Central memory CD4-positive, alpha-beta T cell (primary cell): ENCODE data around the gene ECHS1.
"Not testable (repeated sequence)": the region's sequence is repeated elsewhere in the genome, so short reads cannot be mapped to it uniquely, and the experiment has no call there.

Source experiments
- DNase-seq: peaks from one replicate; pipeline ENCODE4 v3.0.0; 2022

ECHS1 gene

DNA sequence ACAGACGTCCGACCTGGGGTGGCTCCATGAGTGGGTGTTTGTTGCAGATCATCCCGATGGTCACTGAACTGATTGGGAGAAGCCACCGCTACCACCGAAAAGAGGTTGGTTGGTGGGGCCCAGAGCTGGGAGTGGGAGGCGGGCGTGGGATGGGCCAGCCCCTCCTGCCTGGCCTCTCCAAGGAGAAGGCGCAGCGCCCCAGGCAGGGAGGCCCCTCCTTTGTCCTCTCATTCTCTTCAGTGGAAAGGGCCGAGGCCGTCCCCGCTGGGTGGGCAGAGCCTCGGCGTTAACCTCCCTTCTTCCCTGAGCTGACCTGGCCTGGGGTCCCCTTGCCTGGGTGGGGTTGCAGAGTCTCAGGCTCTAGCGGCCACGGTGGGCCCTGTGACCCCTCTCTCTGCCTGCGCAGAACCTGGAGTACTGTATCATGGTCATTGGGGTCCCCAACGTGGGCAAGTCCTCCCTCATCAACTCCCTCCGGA, 26.0 kb upstream of the ECHS1 start:
- no peak for DNase-seq

DNA sequence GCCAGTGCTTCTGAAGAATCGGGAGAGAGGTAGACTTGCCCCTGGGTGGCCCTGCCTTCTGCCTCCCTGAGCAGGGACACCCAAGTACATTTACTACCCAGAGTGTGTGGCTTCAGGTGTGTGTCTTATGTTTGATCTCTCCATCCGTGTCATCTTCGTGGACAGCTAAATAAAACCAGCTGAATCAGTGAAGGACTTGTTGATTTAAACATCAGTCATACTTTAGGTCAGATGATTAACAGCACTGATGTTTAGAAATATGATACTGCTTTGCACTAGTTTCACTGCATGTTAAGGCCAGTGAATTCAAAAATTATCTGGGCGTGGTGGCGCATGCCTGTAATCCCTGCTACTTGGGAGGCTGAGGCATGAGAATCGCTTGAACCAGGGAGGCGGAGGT, 24.8 kb upstream of the ECHS1 start:
- no peak for DNase-seq

DNA sequence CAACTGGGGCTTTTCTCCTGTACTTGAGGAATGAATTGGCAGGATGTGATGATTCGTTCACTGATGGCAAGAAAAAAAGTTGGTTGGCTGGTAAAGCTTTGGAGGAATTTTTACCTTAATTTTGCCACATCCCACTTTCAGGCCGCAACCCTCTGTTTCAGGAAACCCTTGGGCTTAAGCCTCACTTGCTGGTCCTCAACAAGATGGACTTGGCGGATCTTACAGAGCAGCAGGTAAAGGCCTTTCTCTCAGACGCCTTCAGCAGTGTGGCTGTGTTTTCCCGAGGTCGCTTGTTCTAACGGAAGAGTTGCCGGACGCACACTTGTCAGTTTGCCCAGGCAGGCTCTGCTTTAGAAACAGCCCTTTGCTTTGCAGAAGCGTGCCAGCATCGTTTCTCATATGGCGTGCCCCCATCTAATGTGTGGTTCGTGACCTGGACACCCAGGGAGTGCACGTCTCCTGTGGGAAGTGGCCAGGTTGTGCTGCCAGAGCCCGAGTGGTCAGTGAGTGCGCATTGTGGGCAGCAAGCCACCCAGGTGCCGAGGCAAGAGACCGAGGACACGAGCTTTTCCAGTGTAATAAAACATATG, 23.0 kb upstream of the ECHS1 start:
- DNase-seq: no peak

DNA sequence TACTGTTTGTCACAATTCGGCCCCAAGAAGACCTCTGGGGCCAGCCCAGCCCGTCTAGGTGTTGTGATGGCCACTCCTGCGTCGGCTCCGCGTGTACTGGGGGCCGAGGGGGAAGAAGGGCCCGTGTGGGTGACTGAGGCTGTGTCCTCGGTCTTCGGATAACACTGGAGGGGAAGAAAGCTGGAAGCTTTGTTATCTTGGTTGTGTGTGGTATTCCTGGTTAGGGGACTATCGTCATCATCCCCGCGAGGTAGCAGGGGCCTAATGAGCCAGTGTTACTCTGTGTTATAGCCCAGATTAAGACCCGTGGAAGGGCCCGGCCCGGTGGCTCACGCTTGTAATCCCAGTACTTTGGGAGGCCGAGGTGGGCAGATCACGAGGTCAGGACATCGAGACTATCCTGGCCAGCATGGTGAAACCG, 21.7 kb upstream of the ECHS1 start:
- no peak for DNase-seq

DNA sequence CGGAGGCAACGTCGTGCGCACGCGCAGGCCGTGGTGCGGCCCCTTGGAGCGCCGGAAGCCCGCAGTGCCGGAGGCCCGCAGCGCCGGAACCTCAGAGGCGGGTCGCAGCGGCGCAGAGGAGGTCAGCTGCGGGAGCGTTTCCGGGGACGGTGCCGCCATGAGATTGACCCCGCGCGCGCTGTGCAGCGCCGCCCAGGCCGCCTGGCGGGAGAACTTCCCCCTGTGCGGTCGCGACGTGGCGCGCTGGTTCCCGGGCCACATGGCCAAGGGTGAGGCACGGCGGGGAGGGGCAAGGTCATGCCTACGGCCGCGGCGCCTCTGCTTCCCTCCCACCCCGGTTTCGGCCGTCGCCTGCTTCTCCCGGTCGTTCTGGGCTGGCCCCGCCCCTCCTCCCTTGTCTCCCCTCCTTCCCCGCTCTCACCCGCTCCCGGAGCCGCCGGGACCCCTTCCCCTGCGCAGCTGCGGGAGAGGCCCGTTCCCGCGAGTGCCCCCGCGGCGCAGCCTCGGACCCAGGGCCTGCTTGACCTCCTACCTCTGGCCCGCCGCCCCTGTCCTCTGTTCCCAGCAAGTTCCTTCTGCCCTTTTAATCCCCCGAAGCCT, 21.0 kb upstream of the ECHS1 start, which contains the start of gene MTG1:
MTG1 (plus strand) TSS at position 94 of the 600 bp plus-strand sequence; CDS start at position 158, 64 bp downstream.
- DNase-seq: peak; percentile 89

DNA sequence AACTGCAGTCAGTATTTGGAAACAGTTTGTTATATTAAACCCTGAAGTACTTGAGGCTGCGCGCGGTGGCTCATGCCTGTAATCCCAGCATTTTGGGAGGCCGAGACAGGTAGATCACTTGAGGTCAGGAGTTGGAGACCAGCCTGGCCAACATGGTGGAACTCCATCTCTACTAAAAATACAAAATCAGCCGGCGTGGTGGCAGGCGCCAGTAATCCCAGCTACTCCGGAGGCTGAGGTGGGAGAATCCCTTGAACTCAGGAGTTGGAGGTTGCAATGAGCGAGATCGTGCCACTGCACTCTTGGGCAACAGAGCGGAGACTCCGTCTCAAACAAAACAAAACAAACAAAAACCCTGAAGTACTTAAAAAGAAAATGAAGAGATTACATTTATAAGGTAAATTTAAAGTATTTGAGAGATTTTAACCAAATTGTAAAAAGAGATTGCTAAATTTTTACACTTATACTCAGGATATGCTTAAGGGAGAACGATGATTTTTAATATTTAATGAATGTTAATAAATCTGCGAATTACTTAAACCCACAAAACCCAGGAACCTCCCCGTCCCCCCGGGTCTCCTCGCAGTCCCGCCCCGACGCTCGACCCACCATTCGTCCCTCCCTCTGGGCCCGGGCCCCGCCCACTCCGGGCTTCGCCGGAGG, 20.4 kb upstream of the ECHS1 start:
- no peak for DNase-seq

DNA sequence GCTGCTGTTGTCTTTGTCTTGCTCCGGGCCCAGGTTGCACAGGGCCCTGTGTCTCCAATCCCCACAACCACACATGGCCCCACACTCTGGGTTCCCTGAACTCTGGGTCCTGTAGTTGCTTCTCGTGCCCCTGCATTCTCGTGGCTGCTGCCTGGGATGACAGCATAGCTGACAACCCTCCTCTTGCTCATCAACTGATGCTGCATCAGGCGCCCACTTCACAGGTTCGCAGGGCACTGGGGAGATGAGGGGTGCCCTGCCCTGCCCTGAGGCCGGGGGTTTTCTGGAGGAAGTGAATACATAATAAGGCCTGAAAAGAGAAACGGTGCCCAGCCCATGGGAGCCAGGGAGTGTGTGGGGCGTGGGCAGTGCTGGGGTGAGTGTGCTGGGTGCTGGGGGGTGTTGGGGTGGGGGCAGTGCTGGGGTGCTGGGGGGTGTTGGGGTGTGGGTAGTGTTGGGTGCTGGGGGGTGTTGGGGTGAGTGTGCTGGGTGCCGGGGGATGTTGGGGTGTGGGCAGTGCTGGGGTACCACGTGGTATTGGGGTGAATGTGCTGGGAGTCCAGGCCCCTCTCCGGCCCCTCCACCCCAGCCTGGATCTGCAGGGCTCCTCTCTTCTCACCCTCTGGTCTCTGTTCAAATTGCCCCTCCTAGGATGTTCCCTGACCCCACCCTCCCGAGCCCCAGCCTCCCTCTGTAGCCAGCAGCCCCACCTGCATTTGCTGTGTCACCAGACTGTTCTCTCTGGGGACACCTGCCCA, 18.8 kb upstream of the ECHS1 start:
- no peak for DNase-seq

DNA sequence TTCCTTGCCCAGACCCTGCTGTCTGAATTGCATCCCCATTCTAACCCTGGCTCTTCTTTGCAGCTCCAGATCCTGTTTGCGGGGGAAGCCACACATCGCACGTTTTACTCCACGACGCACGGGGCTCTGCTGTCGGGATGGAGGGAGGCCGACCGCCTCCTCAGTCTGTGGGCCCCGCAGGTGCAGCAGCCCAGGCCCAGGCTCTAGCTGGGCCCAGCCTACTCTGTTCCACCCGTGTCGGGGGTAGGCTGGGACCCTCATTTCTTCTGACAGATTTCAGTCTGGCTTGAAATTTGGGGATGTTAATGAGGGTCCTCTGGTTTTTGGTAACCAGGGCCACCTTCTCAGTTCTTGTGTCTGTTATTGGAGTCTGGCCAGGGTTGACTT, 18.1 kb upstream of the ECHS1 start:
- DNase-seq: no peak

DNA sequence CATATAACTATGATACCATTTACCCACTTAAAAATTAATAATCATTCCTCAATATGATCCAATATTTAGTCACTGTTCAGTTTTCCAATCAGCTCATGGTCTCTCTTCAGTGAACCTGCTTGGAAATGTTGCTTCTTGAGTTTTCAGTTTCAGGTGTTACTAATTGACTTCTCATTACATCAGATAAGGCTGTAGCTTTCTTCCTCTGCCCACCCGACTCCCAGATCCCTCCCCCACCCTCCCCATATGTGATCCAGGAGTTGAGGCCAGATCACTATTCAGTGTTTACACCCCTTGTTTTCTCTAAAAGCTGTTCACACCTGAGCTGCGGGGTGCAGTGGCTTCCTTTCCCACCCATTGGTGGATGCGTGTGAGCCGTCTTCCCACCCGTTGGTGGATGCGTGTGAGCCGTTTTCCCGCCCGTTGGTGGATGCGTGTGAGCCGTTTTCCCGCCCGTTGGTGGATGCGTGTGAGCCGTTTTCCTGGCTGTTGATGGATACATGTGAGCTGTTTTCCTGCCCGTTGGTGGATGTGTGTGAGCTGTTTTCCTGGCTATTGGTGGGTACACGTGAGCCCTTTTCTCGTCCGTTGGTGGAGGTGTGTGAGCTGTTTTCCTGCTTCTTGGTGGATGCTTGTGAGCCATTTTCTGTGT, 17.6 kb upstream of the ECHS1 start:
- no peak for DNase-seq

DNA sequence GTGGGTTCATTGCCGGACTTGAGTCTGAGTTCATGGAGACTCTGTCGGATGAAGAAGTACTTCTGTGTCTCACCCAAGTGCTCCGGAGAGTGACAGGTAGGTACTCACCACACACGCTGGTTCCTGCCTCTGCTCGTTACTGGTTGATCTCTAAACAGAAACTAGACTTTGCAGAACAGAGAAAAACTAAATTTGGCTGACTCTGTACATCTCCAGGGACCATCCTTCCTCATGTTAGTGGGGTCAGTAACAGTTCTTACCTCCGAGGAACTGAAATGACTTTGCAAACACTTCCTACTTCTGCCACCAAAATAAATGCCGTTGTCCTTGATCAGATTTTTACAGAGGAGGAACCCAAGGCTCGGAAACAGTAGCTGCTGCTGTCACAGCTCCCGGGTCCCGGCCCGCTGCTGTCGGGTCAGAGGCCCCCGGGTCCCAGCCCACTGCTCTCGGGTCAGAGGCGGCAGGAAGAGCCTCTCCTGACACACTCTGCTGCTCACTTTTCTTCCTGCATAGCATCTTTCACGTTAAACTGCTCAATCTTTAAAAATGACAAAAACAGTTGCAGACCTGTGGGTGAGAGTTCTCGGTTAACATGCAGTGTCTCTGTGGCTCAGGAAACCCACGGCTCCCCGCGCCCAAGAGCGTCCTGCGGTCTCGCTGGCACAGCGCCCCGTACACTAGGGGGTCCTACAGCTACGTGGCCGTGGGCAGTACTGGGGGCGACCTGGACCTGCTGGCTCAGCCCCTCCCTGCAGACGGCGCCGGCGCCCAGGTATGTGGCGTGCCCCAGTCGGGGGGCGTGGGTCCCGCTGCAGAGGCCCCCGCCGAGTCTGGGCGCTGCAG, 16.0 kb upstream of the ECHS1 start:
- DNase-seq: peak; percentile 39

DNA sequence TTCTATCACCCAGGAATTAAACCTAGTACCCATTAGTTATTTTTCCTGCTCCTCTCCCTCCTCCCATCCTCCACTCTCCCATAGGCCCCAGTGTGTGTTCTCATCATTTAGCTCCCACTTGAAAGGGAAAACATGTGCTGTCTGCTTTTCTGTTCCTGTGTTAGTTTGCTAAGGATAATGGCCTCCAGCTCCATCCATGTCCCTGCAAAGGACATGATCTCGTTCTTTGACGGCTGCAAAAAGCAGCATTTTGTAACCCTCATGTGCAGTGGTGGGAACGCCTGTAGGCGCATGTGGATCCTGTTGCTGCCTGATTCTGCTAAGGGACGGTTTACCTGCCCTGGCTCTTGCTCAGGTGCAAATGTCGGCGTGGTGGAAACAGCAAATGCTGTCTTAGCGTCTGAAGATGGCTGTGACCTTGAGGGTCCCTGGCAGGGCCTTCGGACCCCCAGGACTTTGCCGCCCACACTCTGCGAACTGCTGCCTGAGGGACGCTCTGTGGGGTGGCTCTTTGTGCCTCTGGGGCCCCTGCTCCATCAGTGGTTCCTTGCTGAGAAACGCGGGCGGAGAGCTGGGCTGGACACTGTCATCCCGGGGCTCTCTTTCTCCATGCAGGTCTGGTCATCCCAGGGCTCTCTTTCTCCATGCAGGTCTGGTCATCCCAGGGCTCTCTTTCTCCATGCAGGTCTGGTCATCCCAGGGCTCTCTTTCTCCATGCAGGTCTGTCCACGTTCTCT, 15.2 kb upstream of the ECHS1 start:
- DNase-seq: no peak

DNA sequence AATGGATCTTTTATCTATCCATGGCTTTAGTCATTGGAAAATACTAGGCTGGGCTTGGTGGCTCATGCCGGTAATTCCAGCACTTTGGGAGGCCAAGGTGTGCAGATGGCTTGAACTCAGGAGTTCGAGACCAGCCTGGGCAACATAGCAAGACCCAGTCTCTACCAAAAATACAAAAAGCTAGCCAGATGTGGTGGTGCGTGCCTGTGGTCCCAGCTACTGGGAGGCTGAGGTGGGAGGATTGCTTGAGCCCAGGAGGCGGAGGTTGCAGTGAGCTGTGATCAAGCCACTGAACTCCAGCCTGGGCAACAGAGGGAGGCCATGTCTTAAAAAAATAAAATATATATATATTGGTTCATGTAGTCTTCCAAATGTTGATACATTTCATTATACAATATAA, 13.8 kb upstream of the ECHS1 start:
- not testable (repeated sequence) for DNase-seq

DNA sequence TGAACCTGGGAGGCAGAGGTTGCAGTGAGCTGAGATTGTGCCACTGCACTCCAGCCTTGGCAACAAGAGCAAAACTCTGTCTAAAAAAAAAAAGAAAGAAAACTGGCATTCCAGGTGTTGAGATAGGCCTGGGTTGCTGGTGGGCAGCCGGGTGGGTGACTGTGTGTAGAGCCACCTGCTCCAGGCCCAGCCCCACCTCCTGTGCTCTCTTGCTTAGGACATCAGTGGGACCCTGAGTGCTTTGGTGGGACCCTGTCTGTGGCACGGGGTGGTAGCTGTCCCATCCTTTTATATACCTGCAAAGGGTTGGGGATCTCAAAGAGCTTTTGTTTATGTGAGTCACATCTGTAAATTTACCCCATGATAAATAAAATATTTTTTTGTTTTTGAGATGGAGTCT, 12.1 kb upstream of the ECHS1 start:
- DNase-seq: no peak

DNA sequence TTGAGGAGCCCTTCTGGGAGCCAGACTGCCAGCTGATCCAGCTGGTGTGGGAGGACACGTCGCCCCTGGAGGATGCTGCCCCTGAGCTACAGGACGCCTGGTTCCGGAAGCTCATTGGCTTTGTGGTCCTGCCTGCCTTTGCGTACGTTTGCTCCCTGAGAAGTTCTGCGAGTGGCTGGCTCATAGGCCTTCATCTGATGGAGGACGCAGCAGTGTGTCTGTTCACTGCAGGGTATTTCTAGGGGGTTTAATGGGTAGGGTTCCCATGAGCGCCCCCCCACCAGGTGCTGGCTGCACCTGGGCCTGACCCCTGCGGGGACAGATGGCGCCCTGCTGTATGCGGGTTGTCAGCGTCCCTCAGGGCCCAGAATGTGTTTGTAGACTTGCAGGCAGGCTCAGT, 10.9 kb upstream of the ECHS1 start:
- DNase-seq: no peak

DNA sequence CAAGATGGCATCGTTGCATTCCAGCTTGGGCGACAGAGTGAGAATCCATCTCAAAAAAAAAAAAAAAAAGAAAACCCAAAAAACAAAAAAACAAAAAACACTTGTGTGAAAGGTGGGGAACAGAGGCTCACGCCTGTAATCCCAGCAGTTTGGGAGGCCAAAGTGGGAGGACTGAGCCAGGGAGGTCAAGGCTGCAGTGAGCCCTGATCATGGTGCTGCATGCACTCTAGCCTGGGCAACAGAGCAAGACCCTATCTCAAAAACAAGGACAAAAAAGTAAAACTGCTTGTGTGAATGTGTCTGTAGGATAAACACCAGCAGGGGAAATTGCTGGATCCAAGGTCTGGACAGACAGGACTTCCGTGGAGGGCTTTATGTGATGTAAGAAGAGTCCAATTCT, 10.4 kb upstream of the ECHS1 start:
- no peak for DNase-seq

DNA sequence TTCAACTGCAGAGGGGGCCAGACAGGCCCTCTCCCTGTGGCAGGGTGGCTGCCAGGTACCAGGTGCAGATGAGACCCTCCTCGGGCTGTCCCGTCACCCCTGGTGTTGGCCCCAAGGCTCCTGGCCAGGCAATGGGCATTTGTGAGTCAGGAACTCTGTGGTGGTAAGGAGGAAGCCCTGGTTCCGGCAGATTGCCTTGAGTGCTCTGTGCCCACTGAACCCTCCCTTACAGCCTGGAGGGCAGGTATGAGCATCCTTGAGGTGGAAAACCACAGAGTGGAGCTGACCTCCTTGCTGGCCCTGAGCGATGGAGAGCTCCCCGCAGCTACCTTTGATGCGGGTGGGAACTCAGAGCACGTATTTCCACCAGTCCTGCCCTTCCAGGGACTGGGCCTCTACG, 7.9 kb upstream of the ECHS1 start:
- DNase-seq: no peak

DNA sequence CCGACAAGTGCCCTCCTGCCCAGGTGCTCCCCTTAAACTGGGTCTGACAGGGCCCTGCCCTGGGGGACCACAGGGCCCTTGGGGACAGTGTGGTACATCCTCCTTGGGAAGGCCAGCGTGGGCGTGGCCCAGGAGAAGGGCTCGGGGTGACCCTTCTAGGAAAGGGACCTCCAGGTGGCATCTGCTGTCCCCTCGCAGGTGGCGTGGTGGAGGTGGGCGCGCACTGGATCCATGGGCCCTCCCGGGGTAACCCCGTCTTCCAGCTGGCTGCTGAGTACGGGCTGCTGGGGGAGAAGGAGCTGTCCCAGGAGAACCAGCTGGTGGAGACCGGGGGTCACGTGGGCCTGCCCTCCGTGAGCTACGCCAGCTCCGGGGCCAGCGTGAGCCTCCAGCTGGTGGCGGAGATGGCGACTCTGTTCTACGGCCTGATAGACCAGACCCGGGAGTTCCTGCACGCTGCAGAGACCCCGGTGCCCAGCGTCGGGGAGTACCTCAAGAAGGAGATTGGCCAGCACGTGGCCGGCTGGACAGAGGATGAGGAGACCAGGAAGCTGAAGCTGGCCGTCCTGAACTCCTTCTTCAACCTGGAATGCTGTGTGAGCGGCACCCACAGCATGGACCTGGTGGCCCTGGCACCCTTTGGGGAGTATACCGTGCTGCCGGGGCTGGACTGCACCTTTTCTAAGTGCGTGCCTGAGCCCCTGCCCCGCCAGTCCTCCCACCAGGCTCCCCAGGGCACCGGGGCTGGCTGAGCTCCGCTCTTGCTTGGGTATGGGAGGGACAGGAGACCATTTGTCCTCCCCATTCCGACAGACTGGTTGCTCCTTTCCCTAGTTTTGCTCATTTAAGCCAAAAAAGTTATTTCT, 6.9 kb upstream of the ECHS1 start:
- no peak for DNase-seq

DNA sequence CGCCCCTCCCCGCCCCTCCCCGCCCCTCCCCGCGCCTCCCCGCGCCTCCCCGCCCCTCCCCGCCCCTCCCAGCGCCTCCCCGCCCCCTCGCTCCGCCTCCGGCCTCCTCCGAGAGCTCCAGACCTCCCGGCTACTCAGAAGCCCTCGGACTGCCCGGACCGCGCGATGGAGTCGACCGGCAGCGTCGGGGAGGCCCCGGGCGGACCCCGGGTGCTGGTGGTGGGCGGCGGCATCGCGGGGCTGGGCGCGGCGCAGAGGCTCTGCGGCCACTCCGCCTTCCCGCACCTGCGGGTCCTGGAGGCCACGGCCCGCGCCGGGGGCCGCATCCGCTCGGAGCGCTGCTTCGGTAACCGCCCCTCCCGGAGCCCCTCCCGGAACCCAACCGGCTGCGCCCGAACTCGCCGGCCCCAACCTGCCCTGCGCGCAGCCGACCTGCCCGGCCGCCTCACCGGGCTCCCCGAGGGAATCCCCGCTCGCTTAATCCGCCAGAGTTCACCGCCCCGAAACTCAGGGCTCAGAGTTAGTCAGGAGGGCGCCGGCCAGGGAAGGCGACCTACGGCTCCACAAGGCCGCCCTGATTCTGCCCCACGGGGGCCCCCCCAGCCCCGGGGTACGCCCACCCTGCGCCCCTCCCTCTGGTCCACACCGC, 6.1 kb upstream of the ECHS1 start, which contains the start of gene PAOX:
PAOX (plus strand) TSS at position 111 of the 649 bp plus-strand sequence; CDS start at position 166, 55 bp downstream.
- peak; percentile 39 for DNase-seq

DNA sequence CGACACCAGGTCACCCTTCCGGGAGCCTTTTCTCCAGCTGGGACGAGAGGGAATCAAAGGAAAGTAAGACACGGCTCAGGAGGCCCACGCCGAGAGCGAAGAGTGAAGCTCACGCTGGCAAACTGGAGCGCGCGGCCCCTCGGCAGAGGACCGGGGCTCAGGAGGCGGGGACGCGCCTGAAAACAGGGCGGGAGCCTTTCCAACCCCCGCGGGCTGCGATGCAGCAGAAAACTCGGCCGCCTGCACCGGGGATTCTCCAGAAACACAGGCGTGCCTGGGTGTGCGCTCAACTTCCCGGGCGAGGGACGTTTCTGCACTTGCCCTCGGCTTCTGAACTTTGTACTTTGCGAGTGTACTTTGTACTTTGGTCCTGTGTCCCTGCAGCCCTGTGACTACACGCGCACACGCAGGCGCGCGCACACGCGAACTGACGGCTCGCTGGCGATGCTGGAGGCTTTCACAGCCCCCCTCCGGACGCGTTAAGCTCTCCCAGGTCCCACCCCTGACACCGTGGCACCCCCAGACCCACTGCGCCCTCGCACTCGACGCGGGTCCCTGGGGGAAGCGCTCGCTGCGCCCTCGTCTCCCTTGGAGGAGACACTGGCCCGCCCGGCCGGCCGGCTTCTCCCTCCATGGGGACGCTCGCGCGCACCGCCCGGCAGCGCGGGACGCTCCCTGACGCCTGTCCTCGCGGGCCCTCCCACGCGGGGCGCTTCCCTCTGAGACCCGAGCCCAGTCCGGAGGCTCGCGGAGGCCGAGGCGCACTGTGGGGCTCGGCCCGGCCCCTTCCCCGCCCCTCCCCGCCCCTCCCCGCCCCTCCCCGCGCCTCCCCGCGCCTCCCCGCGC, 5.3 kb upstream of the ECHS1 start:
- peak; percentile 42 for DNase-seq
